Neuronal stem cell (in vitro differentiated cells): Measurements from ENCODE around the gene HNRNPU.

Experiments used
- DNase-seq: peaks from one replicate; pipeline ENCODE4 v3.0.0-alpha.2; 2013; ENCODE audit warnings: low spot score
- H2AFZ ChIP-seq: one replicate; pipeline ENCODE4 v1.6.1; 2013; ENCODE audit warnings: mild to moderate bottlenecking, low read length, inconsistent platforms
- H2AK5ac ChIP-seq: 2 replicates; pipeline ENCODE4 v1.6.1; 2013; ENCODE audit warnings: low read depth, mild to moderate bottlenecking, inconsistent platforms, low read length, moderate library complexity, mixed read lengths
- H2BK120ac ChIP-seq: 2 replicates; pipeline ENCODE4 v1.6.1; 2013; ENCODE audit warnings: low read depth, mild to moderate bottlenecking, inconsistent platforms, low read length, moderate library complexity, mixed read lengths
- H2BK12ac ChIP-seq: one replicate; pipeline ENCODE4 v1.6.1; 2013; ENCODE audit warnings: low read length, inconsistent platforms
- H2BK15ac ChIP-seq: 2 replicates; pipeline ENCODE4 v1.6.1; 2013; ENCODE audit warnings: mild to moderate bottlenecking, low read length, inconsistent platforms, mixed read lengths
- H2BK5ac ChIP-seq: one replicate; pipeline ENCODE4 v1.6.1; 2013; ENCODE audit warnings: inconsistent platforms, mild to moderate bottlenecking, low read length, moderate library complexity
- H3K14ac ChIP-seq: one replicate; pipeline ENCODE4 v1.6.1; 2013; ENCODE audit warnings: low read length, inconsistent platforms
- H3K18ac ChIP-seq: 2 replicates; pipeline ENCODE4 v1.6.1; 2013; ENCODE audit warnings: low read length, inconsistent platforms
- H3K23ac ChIP-seq: 2 replicates; pipeline ENCODE4 v1.6.1; 2013; ENCODE audit warnings: low read depth, mild to moderate bottlenecking, mixed read lengths, low read length, inconsistent platforms; ENCODE audit not compliant: poor library complexity
- H3K27ac ChIP-seq: replicated peaks from 3 replicates; pipeline ENCODE4 v1.5.1; 2013; ENCODE audit warnings: low read length, inconsistent platforms
- H3K27me3 ChIP-seq, 3 experiments: 2 replicates each; pipeline ENCODE4 v1.6.1; 2013; ENCODE audit warnings: low read length in 3 of 3, mild to moderate bottlenecking in 2 of 3, inconsistent platforms in 1 of 3, low read depth in 1 of 3, mixed read lengths in 1 of 3, moderate library complexity in 1 of 3; ENCODE audit not compliant: control insufficient read depth in 3 of 3, insufficient read depth in 3 of 3
- H3K36me3 ChIP-seq, 2 donors: replicated peaks in 1 of 2; 2 replicates each; pipeline ENCODE4 v1.6.1; 2013; ENCODE audit warnings: low read length in 2 of 2; ENCODE audit not compliant: control insufficient read depth in 2 of 2, insufficient read depth in 2 of 2
- H3K4ac ChIP-seq: 2 replicates; pipeline ENCODE4 v1.6.1; 2013; ENCODE audit warnings: inconsistent platforms, mild to moderate bottlenecking, low read length, moderate library complexity
- H3K4me1 ChIP-seq, 2 donors: 1 replicate in 1 of 2; 2 replicates in 1 of 2; pipeline ENCODE4 v1.6.1; 2013; ENCODE audit warnings: low read length in 2 of 2, low read depth in 1 of 2; ENCODE audit not compliant: control insufficient read depth in 2 of 2, insufficient read depth in 1 of 2
- H3K4me2 ChIP-seq: one replicate; pipeline ENCODE4 v1.6.1; 2013; ENCODE audit warnings: mild to moderate bottlenecking, low read length, inconsistent platforms; ENCODE audit not compliant: insufficient read depth, poor library complexity, severe bottlenecking
- H3K4me3 ChIP-seq, 2 donors: 2 replicates each; pipeline ENCODE4 v1.5.1; 2013; ENCODE audit warnings: low read length in 2 of 2, mild to moderate bottlenecking in 2 of 2, inconsistent platforms in 1 of 2, moderate library complexity in 1 of 2
- H3K79me1 ChIP-seq: one replicate; pipeline ENCODE4 v1.6.1; 2013; ENCODE audit warnings: low read depth, mild to moderate bottlenecking, inconsistent platforms, low read length, moderate library complexity
- H3K9ac ChIP-seq: one replicate; pipeline ENCODE4 v1.6.1; 2013; ENCODE audit warnings: mild to moderate bottlenecking, low read depth, low read length, inconsistent platforms; ENCODE audit not compliant: poor library complexity
- H3K9me3 ChIP-seq, 2 donors: replicated peaks in 1 of 2; 2 replicates each; pipeline versions ENCODE3 to v1.6.1; 2013; ENCODE audit warnings: low read length in 2 of 2, mild to moderate bottlenecking in 2 of 2, inconsistent platforms in 1 of 2, low read depth in 1 of 2, mixed read lengths in 1 of 2, moderate library complexity in 1 of 2; ENCODE audit not compliant: control insufficient read depth in 2 of 2, insufficient read depth in 1 of 2
- H4K8ac ChIP-seq: one replicate; pipeline ENCODE4 v1.6.1; 2013; ENCODE audit warnings: low read depth, mild to moderate bottlenecking, inconsistent platforms, low read length, moderate library complexity
- H4K91ac ChIP-seq: one replicate; pipeline ENCODE4 v1.6.1; 2013; ENCODE audit warnings: low read length, low read depth, mild to moderate bottlenecking, inconsistent platforms; ENCODE audit not compliant: poor library complexity
- WGBS, 2 donors: extraction: QIAGEN DNeasy Blood & Tissue Kit; methylation state at CpG; one replicate each; pipeline ENCODE4 v1.1.7; 2013; ENCODE audit warnings: missing lambda C conversion rate in 2 of 2, mixed read lengths in 1 of 2; ENCODE audit not compliant: insufficient read length in 2 of 2, insufficient replicate concordance in 1 of 2; ENCODE audit errors: extremely low coverage in 2 of 2; 5-methylcytosine and 5-hydroxymethylcytosine counted together

The HNRNPU gene

DNA sequence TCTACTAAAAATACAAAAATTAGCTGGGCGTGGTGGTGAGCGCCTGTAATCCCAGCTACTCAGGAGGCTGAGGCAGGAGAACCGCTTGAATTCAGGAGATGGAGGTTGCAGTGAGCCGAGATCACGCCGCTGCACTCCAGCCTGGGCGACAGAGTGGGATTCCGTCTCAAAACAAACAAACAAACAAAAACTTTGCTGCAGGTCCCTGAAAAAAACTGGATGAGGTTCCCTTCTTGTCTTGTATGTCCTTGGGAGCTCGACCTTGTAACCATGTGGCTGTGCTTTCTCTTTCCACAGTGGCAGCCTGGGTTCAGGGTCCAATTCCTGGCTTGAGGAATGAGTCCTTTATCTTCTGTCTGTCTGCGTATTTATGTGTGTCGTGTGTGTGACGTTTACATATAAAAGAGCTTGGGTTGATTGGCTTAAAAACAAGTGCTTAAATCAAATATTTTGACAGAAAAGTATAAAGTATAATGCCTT is 46.9 kb downstream of the HNRNPU start:
- no peak overlapping the region for H3K4me2 ChIP-seq
- H3K4me1 ChIP-seq = no peaks in the 10 kb centered on the region
- no peak overlapping the region for H3K27ac ChIP-seq
- no peak overlapping the region for H3K18ac ChIP-seq
- no peak overlapping the region for H3K4ac ChIP-seq
- no peak overlapping the region for H4K8ac ChIP-seq
- no peak overlapping the region for H3K23ac ChIP-seq
- no peak overlapping the region for H2BK15ac ChIP-seq
- H4K91ac ChIP-seq = no peak overlapping the region
- no CpG with 5 or more reads among the region's 12 CpGs for WGBS, 2 donors
- H2AK5ac ChIP-seq = no peak overlapping the region
- DNase-seq = no peak
- H2BK5ac ChIP-seq = no peak overlapping the region
- no peaks in the 10 kb centered on the region for H3K36me3 ChIP-seq
- no peak overlapping the region for H3K14ac ChIP-seq
- H2BK120ac ChIP-seq = no peak overlapping the region
- H2AFZ ChIP-seq = no peak overlapping the region
- H3K79me1 ChIP-seq = no peaks in the 10 kb centered on the region
- no peak overlapping the region for H3K9ac ChIP-seq
- peaks cover 0 to 11% (median 0%) of the 10 kb centered on the region in 3 experiments for H3K27me3 ChIP-seq
- H3K9me3 ChIP-seq = no peaks in the 10 kb centered on the region
- H2BK12ac ChIP-seq = no peak overlapping the region
- H3K4me3 ChIP-seq = no peak overlapping the region

DNA sequence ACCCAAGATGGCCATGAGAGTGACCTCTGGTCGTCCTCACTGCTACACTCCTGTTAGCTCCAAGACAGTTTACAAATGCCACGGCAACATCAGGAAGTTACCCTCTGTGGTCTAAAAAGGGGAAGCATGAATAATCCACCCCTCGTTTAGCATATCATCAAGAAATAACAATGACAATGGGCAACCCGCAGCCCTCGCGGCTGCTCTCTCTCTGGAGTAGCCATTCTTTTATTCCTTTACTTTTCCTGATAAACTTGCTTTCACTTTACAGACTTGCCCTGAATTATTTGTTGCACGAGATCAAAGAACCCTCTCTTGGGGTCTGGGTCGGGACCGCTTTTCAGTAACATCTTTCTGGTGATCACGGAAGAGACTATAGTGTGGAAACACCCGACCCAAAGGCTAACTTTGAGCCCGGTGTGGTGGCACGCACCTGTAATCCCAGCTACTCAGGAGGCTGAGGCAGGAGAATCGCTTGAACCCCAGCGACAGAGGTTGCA is 48.7 kb downstream of the HNRNPU start:
- H3K36me3 ChIP-seq = no peaks in the 10 kb centered on the region
- no peak overlapping the region for H2BK15ac ChIP-seq
- H3K27ac ChIP-seq = no peak overlapping the region
- H2BK120ac ChIP-seq = no peak overlapping the region
- peak overlapping the region; percentile 68 for H2AFZ ChIP-seq
- no peak overlapping the region for H3K9ac ChIP-seq
- no peak overlapping the region for H3K23ac ChIP-seq
- no peaks in the 10 kb centered on the region for H3K4me1 ChIP-seq
- H3K79me1 ChIP-seq = no peaks in the 10 kb centered on the region
- WGBS, 2 donors = no CpG with 5 or more reads among the region's 15 CpGs
- DNase-seq = no peak
- H3K4me2 ChIP-seq = no peak overlapping the region
- H3K4ac ChIP-seq = no peak overlapping the region
- H3K14ac ChIP-seq = no peak overlapping the region
- no peak overlapping the region for H3K18ac ChIP-seq
- H3K27me3 ChIP-seq = peaks cover 0 to 11% (median 0%) of the 10 kb centered on the region in 3 experiments
- no peak overlapping the region for H2BK5ac ChIP-seq
- H4K91ac ChIP-seq = no peak overlapping the region
- no peak overlapping the region for H2AK5ac ChIP-seq
- no peak overlapping the region for H4K8ac ChIP-seq
- no peaks in the 10 kb centered on the region for H3K9me3 ChIP-seq
- H3K4me3 ChIP-seq = no peak overlapping the region
- no peak overlapping the region for H2BK12ac ChIP-seq

DNA sequence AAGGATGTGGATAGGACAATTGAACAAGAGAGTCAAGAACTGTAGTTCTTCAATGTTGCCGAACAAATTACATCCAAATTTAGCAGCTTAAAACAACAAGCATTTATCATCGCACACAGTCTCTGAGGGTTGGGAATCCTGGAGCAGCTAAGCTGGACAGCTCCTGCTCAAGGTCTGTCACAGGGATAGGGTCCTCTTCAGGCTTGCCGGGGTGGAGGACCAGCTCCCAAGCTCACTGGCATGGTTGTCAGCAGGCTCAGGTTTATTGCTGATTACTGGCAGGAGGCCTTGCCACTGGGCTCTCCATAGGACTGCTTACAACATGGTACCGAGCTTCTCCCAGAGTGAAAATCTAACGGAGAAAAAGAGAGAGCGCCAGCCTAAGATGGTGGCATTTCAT is 51.0 kb downstream of the HNRNPU start:
- H3K79me1 ChIP-seq = no peaks in the 10 kb centered on the region
- no peak overlapping the region for H3K23ac ChIP-seq
- no peak overlapping the region for H4K8ac ChIP-seq
- no peak overlapping the region for H3K4me3 ChIP-seq
- whole genome bisulfite sequencing, 2 donors = no CpG with 5 or more reads among the region's 6 CpGs
- H3K4me1 ChIP-seq = no peaks in the 10 kb centered on the region
- H3K18ac ChIP-seq = no peak overlapping the region
- DNase-seq = no peak
- no peak overlapping the region for H3K27ac ChIP-seq
- no peak overlapping the region for H2AK5ac ChIP-seq
- no peak overlapping the region for H2BK15ac ChIP-seq
- no peak overlapping the region for H3K9ac ChIP-seq
- H2BK120ac ChIP-seq = no peak overlapping the region
- peaks cover 0 to 11% (median 0%) of the 10 kb centered on the region in 3 experiments for H3K27me3 ChIP-seq
- no peaks in the 10 kb centered on the region for H3K36me3 ChIP-seq
- no peak overlapping the region for H3K14ac ChIP-seq
- H2BK12ac ChIP-seq = no peak overlapping the region
- H4K91ac ChIP-seq = no peak overlapping the region
- no peak overlapping the region for H3K4me2 ChIP-seq
- no peak overlapping the region for H2AFZ ChIP-seq
- H3K9me3 ChIP-seq = no peaks in the 10 kb centered on the region
- H3K4ac ChIP-seq = no peak overlapping the region
- H2BK5ac ChIP-seq = no peak overlapping the region

DNA sequence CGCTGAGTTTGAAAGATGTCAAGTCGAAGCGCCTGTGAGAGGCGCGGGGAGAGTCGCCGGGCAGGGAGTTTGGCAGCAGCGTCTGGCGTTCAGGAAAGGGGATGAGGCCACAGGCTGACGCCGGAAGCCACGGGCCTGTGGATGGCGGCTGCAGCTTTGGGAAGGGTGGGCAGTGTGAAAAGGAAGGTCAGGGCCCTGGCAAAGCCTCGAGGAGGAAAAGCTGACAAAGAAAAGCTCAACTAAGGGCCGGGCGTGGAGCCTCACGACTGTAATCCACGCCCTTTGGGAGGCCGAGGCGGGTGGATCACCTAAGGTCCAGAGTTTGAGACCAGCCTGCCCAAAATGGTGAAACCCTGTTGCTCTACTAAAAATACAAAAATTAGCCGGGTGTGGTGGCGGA is 54.1 kb downstream of the HNRNPU start:
- no peak overlapping the region for H3K27ac ChIP-seq
- no peak overlapping the region for H3K4me3 ChIP-seq
- H2AFZ ChIP-seq = no peak overlapping the region
- H2BK120ac ChIP-seq = no peak overlapping the region
- H4K8ac ChIP-seq = peak overlapping the region; percentile 86
- no peak for DNase-seq
- no peaks in the 10 kb centered on the region for H3K27me3 ChIP-seq
- H3K4me2 ChIP-seq = no peak overlapping the region
- H3K23ac ChIP-seq = no peak overlapping the region
- no peak overlapping the region for H2BK12ac ChIP-seq
- no peaks in the 10 kb centered on the region for H3K36me3 ChIP-seq
- peak overlapping the region; percentile 12 for H3K9ac ChIP-seq
- H2BK5ac ChIP-seq = no peak overlapping the region
- no peak overlapping the region for H3K14ac ChIP-seq
- H3K9me3 ChIP-seq = no peaks in the 10 kb centered on the region
- no CpG with 5 or more reads among the region's 22 CpGs for WGBS, 2 donors
- no peak overlapping the region for H2BK15ac ChIP-seq
- peak overlapping the region; percentile 78 for H2AK5ac ChIP-seq
- no peak overlapping the region for H3K4ac ChIP-seq
- H3K79me1 ChIP-seq = no peaks in the 10 kb centered on the region
- no peaks in the 10 kb centered on the region for H3K4me1 ChIP-seq
- no peak overlapping the region for H4K91ac ChIP-seq
- H3K18ac ChIP-seq = peak overlapping the region; percentile 67
